ENCODE data around the gene MRPL14.
A peak's percentile ranks its signal among the peaks of the same experiment; 100 is the strongest.

Gene MRPL14

GRCh38 chr6:44064089-44064947, 62.9 kb downstream of the MRPL14 start:
- peak; percentile 92 for DNase-seq (ENCODE audit: low read depth)
- TF ChIP-seq CTCF (conservative IDR thresholded peaks at IDR 0.05; ENCODE audit: low read depth, low read length) = no peak

GRCh38 chr6:44063561-44064059, 63.6 kb downstream of the MRPL14 start:
- DNase-seq (ENCODE audit: low read depth) = no peak
- H3K4me3 ChIP-seq (ENCODE audit: low read depth, low read length) = no peak overlapping the region
- no peak for TF ChIP-seq CTCF (conservative IDR thresholded peaks at IDR 0.05; ENCODE audit: low read depth, low read length)

More at GRCh38 chr6:44064089-44064947, 62.9 kb downstream of the MRPL14 start:
- no peak overlapping the region for H3K4me3 ChIP-seq (ENCODE audit: low read depth, low read length)

Data from choroid plexus epithelial cell (primary cell).